ENCODE results near the gene PHF20.
"Not testable (repeated sequence)": the region's sequence is repeated elsewhere in the genome, so short reads cannot be mapped to it uniquely, and the experiment has no call there.

The PHF20 gene

GRCh38 chr20:35887393-35888064 is 115.7 kb downstream of the PHF20 start:
- no peak for DNase-seq
- H3K4me1 Mint-ChIP-seq: peaks cover 14% of the 10 kb centered on the region
- H3K36me3 Mint-ChIP-seq (ENCODE audit: low read depth): peaks cover 11% of the 10 kb centered on the region
- no peak overlapping the region for H3K4me3 Mint-ChIP-seq
- H3K9me3 Mint-ChIP-seq: no peaks in the 10 kb centered on the region
- no peak for TF ChIP-seq CTCF (IDR thresholded peaks at IDR 0.05)
- peaks cover 4% of the 10 kb centered on the region for H3K27me3 Mint-ChIP-seq (ENCODE audit: low read depth, poor library complexity)
- H3K27ac Mint-ChIP-seq: no peak overlapping the region

GRCh38 chr20:35888657-35889056 is 116.8 kb downstream of the PHF20 start:
- Mint-ChIP-seq H3K4me1 (peaks cover 7% of the 10 kb centered on the region), H3K9me3 (no peaks in the 10 kb centered on the region), H3K27ac (no peak overlapping the region), H3K27me3 (ENCODE audit: low read depth, poor library complexity) (peaks cover 4% of the 10 kb centered on the region), H3K4me3 (no peak overlapping the region), H3K36me3 (ENCODE audit: low read depth) (peaks cover 11% of the 10 kb centered on the region)
- no peak for DNase-seq
- no peak for TF ChIP-seq CTCF (IDR thresholded peaks at IDR 0.05)

GRCh38 chr20:35891375-35891774 is 119.6 kb downstream of the PHF20 start:
- Mint-ChIP-seq H3K9me3 (no peaks in the 10 kb centered on the region), H3K27ac (peak overlapping the region; percentile 71)

GRCh38 chr20:35892871-35893270 is 121.1 kb downstream of the PHF20 start:
- no peaks in the 10 kb centered on the region for H3K27me3 Mint-ChIP-seq (ENCODE audit: low read depth, poor library complexity)

More at GRCh38 chr20:35891375-35891774, 119.6 kb downstream of the PHF20 start:
- H3K36me3 Mint-ChIP-seq (ENCODE audit: low read depth): peaks cover 25% of the 10 kb centered on the region
- H3K4me1 Mint-ChIP-seq: no peaks in the 10 kb centered on the region
- DNase-seq: no peak
- H3K4me3 Mint-ChIP-seq: no peak overlapping the region
- no peaks in the 10 kb centered on the region for H3K27me3 Mint-ChIP-seq (ENCODE audit: low read depth, poor library complexity)
- TF ChIP-seq CTCF (IDR thresholded peaks at IDR 0.05): no peak

GRCh38 chr20:35893942-35894341 is 122.1 kb downstream of the PHF20 start:
- no peak for TF ChIP-seq CTCF (IDR thresholded peaks at IDR 0.05)
- H3K36me3 Mint-ChIP-seq (ENCODE audit: low read depth): peaks cover 27% of the 10 kb centered on the region
- no peaks in the 10 kb centered on the region for H3K4me1 Mint-ChIP-seq
- no peaks in the 10 kb centered on the region for H3K27me3 Mint-ChIP-seq (ENCODE audit: low read depth, poor library complexity)
- H3K9me3 Mint-ChIP-seq: no peaks in the 10 kb centered on the region
- no peak overlapping the region for H3K4me3 Mint-ChIP-seq
- no peak overlapping the region for H3K27ac Mint-ChIP-seq
- DNase-seq: no peak

More at GRCh38 chr20:35892871-35893270, 121.1 kb downstream of the PHF20 start:
- H3K4me3 Mint-ChIP-seq: no peak overlapping the region
- DNase-seq: no peak
- no peak for TF ChIP-seq CTCF (IDR thresholded peaks at IDR 0.05)
- no peak overlapping the region for H3K27ac Mint-ChIP-seq
- H3K4me1 Mint-ChIP-seq: no peaks in the 10 kb centered on the region
- H3K36me3 Mint-ChIP-seq (ENCODE audit: low read depth): peaks cover 27% of the 10 kb centered on the region
- no peaks in the 10 kb centered on the region for H3K9me3 Mint-ChIP-seq

- H3K27ac Mint-ChIP-seq: peak overlapping the region; percentile 85
- not testable (repeated sequence) for H3K27me3 Mint-ChIP-seq (ENCODE audit: low read depth, poor library complexity); H3K4me1 Mint-ChIP-seq; DNase-seq; H3K9me3 Mint-ChIP-seq; H3K4me3 Mint-ChIP-seq
- H3K36me3 Mint-ChIP-seq (ENCODE audit: low read depth): peaks cover 34% of the 10 kb centered on the region
These were observed 123.7 kb downstream of the PHF20 start for GRCh38 chr20:35895516-35895915.

Data from nephron progenitor cell (in vitro differentiated cells).